ENCODE results near the gene ALOX5AP.

Gene ALOX5AP

GRCh38 chr13:30755678-30756077, 20.3 kb downstream of the ALOX5AP start:
- in situ Hi-C loops (cut with HindIII; ENCODE audit: low sequenced_read_pairs): no loop called here

- in situ Hi-C loops (cut with HindIII; ENCODE audit: low sequenced_read_pairs): no loop called here
Observed at GRCh38 chr13:30757026-30757742, 21.8 kb downstream of the ALOX5AP start.

DNA sequence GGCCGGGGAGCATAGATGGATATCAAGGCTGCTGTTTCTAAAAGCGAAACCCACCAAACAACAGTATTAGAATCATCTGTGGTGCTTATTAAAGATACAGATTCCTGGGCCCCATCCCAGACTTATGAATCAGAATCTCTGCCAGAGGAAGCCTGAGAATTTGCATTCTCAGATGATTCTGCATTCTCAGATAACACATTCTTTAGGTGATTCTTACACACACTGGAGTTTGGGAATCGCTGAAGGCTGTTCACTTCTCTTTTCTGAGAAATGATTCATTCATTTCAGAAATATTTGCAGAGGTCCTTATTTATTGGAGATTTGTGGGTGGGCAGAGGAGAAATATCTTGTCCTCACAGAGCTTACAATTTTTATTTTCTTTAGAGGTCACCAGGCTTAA, 24.4 kb downstream of the ALOX5AP start:
- in situ Hi-C loops (cut with HindIII; ENCODE audit: low sequenced_read_pairs): no loop called here

DNA sequence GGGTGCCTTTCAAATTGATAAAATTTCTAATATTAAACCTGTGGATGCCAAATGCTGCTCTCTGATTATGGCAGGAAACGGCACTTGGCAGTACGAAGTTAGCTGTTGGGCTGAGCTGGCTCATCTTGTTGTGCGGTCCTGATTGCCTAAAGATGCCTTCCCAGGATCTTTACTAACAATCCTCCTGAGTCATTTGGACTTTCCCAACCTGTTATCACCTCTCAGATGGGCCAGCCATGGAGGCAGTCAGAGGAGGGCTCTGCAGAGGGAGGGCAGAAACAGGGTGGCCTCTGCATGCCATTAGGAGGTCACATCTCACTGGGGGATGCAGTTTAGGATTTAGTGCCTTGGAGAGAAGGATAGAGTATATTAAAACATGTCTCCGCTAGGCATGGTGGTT, 27.3 kb downstream of the ALOX5AP start:
- in situ Hi-C loops (cut with HindIII; ENCODE audit: low sequenced_read_pairs): no loop called here

- in situ Hi-C loops (cut with HindIII; ENCODE audit: low sequenced_read_pairs): no loop called here
Observed at GRCh38 chr13:30763786-30764413, 28.6 kb downstream of the ALOX5AP start.

DNA sequence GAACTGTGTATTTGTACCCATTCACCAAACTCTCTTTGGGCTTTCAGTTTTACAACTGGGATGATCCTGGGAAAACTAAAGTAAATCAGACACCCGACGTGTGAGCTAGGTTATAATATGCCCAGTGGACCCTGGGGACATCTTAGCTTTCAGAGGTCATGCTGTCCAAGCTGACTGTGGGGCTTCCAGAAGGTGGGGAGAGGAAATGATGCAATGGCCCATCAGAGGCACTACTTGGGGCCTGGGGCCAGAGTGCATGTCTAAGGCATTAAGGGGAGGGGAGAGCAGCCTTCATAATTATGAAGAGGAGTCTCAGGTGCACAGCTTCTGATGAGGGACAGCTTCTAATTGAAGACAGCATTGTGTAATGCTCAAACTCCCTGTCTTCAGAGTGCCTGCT, 30.9 kb downstream of the ALOX5AP start:
- in situ Hi-C loops (cut with HindIII; ENCODE audit: low sequenced_read_pairs): no loop called here

GRCh38 chr13:30770929-30771328, 35.6 kb downstream of the ALOX5AP start:
- in situ Hi-C loops (cut with HindIII; ENCODE audit: low sequenced_read_pairs): no loop called here

DNA sequence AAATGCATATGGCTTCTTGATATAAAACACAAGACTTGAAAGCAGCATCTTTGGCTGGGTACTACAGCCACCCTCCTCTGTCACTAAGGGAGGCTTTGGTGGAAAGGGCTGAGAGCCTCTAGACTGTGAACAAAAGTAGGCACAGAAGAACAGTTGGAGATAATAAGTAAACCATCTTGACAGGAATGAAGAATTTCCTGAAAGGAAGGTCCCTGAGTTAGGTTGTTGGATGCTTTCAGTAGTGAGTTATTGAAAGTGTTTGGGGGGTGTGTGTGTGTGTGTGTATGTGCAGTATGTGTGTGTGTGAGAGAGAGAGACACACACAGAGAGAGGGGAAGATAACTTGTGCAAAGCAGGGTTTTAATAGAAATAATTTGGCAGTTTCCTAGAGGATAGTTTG, 38.2 kb downstream of the ALOX5AP start:
- in situ Hi-C loops (cut with HindIII; ENCODE audit: low sequenced_read_pairs): no loop called here

DNA sequence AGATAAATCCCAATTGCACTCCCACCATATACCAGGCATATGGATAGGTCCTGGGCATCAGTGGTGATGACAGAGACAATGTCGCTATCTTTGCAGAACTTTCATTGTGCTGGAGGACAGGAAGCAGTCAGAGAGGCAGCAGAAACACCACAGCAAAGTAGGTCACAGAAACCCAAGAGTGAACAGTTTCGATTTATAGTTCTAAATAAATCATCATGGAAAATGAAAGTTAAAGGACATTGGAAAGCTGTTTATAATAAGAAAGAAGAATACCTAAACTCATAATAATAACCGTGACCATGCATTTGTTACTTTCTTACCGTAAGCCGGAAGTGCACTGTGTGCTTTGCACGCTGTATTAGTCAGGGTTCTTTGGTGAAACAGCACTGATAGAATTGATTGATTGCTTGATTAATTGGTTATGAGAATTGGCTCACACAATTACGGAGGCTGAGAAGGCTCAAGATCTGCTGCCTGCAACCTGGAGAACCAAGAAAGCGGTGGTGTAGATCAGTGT, 38.9 kb downstream of the ALOX5AP start:
- in situ Hi-C loops (cut with HindIII; ENCODE audit: low sequenced_read_pairs): no loop called here

GRCh38 chr13:30776661-30777060, 41.3 kb downstream of the ALOX5AP start:
- in situ Hi-C loops (cut with HindIII; ENCODE audit: low sequenced_read_pairs): loop anchor here (25.0 kb wide), 1 partner anchor 111 kb away; no protein-coding TSS in a partner anchor

DNA sequence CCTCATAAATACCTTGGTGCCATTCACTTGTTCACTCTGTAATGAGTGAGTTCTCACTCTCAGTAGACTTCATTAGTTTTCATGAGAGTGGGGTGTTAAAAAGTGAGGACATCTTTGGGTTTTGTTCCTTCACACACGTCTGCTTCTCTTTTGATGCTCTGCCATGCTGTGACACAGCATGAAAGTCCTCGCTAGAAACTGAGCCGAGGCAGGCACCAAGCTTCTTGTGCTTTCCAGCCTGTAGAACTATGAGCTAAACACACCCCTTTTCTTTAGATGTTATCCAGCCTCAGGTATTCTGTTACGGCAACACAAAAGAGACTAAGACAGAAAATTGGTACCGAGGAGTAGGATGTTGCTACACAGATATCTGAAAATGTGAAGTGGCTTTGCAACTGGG, 43.7 kb downstream of the ALOX5AP start:
- in situ Hi-C loops (cut with HindIII; ENCODE audit: low sequenced_read_pairs): loop anchor here (25.0 kb wide), 1 partner anchor 108 kb away; no protein-coding TSS in a partner anchor

GRCh38 chr13:30779608-30780007, 44.3 kb downstream of the ALOX5AP start:
- in situ Hi-C loops (cut with HindIII; ENCODE audit: low sequenced_read_pairs): loop anchor here (25.0 kb wide), 1 partner anchor 108 kb away; no protein-coding TSS in a partner anchor

DNA sequence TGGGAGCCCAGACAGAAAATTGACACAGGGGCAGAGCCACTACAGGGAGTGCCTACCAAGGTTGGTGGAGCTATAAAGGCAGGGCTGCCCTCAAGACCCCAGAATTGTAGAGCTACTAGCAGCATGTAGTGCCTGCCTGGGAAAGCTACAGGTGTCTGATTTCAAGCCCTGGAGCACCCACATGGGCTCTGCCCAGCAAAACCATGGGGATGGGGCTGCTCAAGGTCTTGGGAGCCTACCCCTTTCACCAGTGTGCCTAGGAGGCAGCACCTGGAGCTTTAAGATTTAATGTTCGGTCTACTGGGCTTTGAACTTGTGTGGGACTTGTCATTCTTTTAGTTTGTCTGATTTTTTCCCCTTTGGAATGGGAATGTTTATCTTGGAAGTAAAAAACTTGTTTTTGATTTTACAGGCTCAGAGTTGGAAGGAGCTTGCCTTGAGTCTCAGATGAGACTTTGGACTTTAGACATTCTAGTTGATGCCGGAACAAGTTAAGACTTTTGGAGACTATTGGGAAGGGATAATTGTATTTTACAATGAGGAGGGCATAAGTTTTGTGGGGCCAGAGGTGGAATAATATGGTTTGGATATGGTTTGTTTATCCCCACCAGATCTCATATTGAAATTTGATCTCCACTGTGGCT, 45.1 kb downstream of the ALOX5AP start:
- in situ Hi-C loops (cut with HindIII; ENCODE audit: low sequenced_read_pairs): loop anchor here (25.0 kb wide), 1 partner anchor 107 kb away; no protein-coding TSS in a partner anchor

DNA sequence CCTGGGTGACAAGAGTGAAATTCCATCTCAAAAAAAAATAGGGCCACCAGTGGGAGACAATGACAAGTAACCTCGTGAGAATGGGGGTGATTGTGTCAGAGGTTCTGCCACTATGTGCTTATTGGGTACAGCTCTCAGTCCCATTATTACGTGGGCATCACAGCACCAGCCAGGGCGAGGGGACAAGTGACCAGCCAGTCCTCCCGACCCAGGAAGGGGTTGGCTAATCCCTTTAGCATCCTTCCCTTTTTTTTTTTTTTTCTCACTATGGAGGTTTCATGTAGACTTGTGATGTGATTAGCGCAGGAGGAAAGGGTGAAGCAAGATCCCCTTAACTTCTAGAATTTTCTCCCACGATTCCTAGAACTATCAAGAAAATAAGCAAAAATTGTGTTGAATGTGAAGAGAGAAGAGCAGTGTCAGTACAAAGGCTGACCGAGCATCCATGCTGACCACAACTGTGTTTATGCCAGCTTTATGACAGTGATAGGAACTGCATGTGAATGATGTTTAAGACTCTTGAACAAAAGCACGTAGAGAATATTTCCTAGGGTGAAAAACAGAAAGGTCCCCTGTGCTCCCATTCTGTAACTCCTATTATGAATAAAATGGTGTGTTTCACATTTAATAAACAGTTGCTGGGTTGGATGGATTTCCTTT, 50.0 kb downstream of the ALOX5AP start:
- in situ Hi-C loops (cut with HindIII; ENCODE audit: low sequenced_read_pairs): loop anchor here (5.0 to 25.0 kb wide), 2 partner anchors 98 to 102 kb away; no protein-coding TSS in a partner anchor

GRCh38 chr13:30786648-30787047, 51.3 kb downstream of the ALOX5AP start:
- in situ Hi-C loops (cut with HindIII; ENCODE audit: low sequenced_read_pairs): loop anchor here (5.0 to 25.0 kb wide), 2 partner anchors 99 to 101 kb away; no protein-coding TSS in a partner anchor

- in situ Hi-C loops (cut with HindIII; ENCODE audit: low sequenced_read_pairs): loop anchor here (5.0 to 25.0 kb wide), 2 partner anchors 99 to 101 kb away; no protein-coding TSS in a partner anchor
Observed at GRCh38 chr13:30787738-30788525, 52.6 kb downstream of the ALOX5AP start.

DNA sequence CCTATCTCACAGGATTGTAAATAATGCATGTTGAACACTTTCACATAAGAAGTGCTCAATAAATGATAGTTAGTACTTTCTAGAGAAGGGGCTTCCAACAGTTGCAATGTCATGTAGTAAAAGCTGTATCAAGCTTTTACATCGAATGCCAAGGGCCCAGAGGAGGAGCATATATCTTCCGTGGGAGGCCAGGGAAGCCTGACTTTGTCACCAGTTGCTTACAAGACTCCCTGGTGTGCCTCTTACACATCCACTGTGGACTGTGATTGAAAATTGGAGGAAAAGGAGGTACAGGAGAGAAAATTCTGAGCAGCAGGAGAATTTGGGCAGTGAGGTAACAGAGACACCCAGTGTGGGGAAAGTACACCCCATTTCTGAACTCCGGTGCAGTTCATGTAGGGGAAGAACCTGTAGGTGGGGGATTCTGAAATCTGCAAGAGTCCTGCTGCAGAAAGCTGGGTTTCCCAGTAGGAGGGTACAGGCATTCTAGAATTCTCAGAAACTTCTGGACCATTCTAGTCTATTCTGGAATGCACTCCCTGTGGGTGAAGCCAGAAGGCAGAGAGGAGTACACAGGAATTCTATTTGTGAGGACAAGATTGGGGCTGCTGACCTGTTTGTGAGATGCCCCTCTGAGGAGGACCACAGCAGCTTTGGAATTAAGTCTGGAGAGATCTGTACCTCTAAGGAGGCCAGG, 54.0 kb downstream of the ALOX5AP start:
- in situ Hi-C loops (cut with HindIII; ENCODE audit: low sequenced_read_pairs): loop anchor here (5.0 to 25.0 kb wide), 2 partner anchors 98 to 102 kb away; no protein-coding TSS in a partner anchor

DNA sequence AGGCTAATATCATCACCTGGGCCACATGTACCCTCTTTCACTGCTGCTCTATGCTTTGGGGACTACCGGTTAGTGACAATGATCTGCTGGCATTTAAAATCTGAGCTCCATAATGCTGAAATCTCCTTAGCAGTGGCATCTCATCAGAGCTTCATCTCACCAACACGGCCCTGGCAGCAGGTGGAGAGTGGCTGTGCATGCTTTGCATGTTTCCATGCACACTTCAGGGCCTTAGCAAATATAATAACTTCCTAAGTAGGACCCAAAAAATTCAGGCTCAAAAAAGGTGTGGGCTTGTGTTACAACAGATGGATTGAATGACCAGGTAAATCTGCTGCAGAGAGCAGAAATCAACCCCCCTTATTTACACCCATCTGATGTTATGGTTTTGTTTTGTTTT, 55.2 kb downstream of the ALOX5AP start:
- in situ Hi-C loops (cut with HindIII; ENCODE audit: low sequenced_read_pairs): loop anchor here (25.0 kb wide), 1 partner anchor 97 kb away; no protein-coding TSS in a partner anchor

GRCh38 chr13:30791354-30792001, 56.1 kb downstream of the ALOX5AP start:
- in situ Hi-C loops (cut with HindIII; ENCODE audit: low sequenced_read_pairs): loop anchor here (25.0 kb wide), 1 partner anchor 96 kb away; no protein-coding TSS in a partner anchor

Data from DLD1 (cell line).